Measurements from ENCODE around the gene CROCC.
A peak's percentile ranks its signal among the peaks of the same experiment; 100 is the strongest.
"Not testable (repeated sequence)": the region's sequence is repeated elsewhere in the genome, so short reads cannot be mapped to it uniquely, and the experiment has no call there.

The CROCC gene

DNA sequence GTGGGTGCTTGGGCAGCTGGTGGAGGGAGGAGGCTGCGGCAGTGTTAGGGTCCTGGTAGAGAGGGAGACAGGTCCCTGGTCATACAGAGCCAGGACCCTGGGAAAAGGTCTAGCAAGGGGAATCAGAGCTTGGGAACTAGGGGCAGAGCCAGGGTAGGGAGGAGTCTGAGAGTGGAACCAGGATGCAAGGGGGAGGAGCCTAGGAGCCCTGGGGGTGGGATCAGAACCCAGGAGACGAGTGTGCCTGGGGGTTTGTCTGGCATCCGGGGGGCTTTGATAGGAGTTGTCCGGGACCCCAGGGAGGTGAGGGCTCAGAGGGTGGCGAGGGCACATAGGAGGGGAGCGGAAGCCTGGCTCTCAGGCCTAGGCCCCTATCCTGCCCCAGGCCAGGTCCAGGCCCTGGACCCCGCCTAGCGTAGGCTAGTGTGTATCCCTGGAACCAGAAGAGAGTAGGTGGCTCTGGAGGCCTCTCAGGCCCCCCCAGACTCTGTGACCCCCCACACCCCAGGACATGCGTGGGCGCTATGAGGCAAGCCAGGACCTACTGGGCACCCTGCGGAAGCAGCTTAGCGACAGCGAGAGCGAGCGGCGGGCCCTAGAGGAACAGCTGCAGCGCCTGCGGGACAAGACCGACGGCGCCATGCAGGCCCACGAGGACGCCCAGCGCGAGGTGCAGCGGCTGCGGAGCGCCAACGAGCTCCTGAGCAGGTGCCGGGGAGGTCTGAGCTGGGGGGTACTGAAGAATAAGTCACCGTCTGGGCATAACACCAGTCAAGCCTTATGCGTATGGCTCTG is 17.9 kb downstream of the CROCC start:
- DNase-seq, result not testable (repeated sequence)

DNA sequence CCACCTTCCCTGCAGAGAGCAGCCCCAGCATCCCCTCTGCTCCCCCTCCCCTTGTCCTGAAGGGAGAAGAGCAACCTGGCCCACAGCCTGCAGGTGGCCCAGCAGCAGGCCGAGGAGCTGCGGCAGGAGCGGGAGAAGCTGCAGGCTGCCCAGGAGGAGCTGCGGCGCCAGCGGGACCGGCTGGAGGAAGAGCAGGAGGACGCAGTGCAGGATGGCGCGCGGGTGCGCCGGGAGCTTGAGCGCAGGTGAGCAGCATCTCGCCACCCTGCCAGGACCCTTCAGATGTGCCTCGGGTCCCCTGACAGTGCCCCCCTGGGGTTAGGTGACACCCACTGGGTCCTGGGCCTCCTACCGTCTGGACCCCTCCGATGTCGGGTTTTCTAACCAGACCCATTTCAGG is 22.3 kb downstream of the CROCC start:
- no peak for DNase-seq

DNA sequence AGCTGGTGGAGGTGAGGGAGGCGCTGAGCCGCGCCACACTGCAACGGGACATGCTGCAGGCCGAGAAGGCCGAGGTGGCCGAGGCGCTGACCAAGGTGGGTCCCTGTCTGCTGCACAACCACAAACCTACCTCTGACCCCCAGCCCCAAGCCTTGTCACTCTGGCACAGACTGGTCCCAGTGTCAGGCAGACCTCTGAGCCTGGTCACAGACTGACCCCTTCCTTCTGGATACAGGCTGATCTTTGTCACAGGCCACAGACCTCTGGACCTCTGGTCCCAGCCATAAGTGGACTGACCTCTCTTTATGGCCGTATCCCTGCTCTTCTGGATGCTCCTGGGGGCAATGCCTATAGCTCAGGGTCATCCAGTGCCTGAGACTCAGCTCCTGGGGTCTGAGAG is 23.8 kb downstream of the CROCC start:
- DNase-seq, result not testable (repeated sequence)

DNA sequence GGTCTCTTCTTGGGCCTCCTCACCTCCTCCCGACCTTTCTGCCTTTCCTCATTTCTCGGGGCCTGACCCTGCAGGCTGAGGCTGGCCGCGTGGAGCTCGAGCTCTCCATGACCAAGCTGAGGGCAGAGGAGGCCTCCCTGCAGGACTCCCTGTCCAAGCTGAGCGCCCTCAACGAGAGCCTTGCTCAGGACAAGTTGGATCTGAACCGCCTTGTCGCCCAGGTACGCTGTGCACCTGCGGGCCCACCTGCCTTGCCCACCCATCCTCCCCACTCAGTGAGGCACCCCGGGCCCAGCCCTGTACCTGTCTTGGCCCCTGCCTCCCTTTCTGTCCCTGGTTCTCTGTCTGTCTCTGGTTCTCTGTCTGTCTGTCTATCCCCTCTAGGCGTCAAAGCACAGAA is 24.5 kb downstream of the CROCC start:
- DNase-seq, result not testable (repeated sequence)

DNA sequence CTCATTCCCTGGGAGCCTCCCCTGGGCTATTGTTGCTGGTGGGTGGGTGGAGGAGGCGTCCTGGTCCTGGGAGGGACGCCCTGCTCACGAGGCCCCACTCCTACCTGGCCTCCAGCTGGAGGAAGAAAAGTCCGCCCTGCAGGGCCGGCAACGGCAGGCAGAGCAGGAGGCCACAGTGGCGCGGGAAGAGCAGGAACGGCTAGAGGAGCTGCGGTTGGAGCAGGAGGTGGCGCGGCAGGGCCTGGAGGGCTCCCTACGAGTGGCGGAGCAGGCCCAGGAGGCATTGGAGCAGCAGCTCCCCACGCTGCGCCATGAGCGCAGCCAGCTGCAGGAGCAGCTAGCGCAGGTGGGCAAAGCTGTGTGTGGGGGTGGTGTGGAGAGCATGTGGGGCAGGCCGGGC is 24.9 kb downstream of the CROCC start:
- DNase-seq, result no peak

DNA sequence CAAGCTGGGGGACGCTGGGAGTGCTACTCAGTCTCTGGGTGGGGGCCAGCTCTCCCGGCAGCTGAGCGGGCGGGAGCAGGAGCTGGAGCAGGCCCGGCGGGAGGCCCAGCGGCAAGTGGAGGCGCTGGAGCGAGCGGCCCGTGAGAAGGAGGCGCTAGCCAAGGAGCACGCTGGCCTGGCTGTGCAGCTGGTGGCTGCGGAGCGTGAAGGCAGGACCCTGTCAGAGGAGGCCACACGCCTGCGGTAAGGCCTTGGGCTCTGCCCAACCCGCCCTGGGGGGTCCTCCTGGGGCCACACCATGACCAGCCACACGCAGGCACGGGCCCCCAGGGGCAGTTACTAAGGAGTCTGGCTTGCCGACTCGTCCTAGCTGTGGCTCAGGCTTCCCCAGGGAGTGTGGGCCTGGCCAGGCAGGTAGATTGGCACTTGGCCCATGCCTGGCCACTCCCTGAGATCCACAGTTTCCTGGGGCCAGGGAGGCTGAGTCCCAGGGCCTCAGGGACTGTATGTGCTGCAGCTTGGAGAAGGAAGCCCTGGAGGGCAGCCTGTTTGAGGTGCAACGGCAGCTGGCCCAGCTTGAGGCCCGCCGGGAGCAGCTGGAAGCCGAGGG is 26.7 kb downstream of the CROCC start:
- DNase-seq, result not testable (repeated sequence)

DNA sequence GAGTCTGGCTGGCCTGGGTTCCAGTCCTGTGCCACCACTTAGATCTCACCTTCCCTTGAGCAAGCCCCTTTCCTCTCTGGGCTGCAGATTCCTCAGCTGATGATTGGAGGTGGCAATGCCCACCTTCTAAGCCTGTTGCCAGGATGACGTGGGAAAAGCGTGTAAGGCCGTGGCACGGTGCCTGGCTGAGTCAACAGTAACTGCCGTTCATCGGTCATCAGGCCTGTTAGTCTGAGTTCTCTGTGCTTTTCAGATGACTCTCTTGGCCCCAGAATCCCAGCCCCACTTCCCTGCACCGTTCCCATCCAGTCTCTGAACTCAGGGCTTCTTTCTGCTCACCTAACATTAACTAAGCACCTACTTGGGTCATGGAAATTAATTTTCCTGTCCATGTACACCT is 27.3 kb downstream of the CROCC start:
- DNase-seq, result not testable (repeated sequence)

DNA sequence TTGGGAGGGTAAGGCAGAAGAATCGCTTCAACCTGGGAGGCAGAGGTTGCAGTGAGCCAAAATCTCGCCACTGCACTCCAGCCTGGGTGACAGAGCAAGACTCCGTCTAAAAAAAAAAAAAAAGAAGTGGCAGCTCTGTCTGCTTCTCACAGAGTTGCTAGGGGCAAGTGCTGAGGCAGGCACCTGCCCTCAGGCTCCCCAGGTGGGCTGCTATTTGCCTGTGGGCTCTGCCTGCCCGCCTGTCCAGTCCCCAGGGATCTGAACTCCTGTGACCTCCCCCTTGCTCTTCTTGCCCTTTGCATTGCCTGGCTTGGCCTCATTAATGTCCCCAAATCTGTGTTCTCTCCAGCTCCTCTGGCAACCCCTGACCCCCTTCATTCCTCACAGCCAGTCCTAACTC is 30.6 kb downstream of the CROCC start:
- not testable (repeated sequence) for DNase-seq

DNA sequence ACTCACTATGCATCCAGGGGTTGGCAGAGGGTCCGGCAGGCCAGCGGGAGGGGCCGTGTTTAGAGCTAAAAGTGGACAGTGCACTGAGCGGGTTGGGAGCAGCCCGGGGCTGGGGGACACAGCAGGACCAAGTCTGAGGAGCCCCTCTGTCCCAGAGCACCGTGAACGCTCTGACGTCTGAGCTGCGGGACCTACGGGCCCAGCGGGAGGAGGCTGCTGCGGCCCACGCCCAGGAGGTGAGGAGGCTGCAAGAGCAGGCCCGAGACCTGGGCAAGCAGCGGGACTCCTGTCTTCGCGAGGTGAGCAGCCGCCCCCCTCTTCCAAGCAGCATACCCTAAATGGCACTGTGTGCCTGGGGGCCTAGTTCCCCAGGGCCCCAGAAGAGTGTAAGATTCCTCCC is 32.8 kb downstream of the CROCC start:
- no peak for DNase-seq

DNA sequence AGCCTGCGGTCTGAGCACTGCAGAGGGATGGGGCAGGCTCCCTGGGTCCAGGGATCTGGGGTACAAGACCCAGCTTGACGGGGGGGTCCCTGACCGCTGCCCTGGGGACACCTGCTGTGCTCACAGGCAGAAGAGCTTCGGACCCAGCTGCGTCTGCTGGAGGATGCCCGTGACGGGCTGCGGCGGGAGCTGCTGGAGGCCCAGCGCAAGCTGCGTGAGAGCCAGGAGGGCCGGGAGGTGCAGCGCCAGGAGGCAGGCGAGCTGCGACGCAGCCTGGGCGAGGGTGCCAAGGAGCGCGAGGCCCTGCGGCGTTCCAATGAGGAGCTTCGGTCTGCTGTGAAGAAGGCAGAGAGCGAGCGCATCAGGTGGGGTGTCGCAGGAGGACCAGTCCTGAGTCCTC is 33.5 kb downstream of the CROCC start:
- DNase-seq, result no peak

DNA sequence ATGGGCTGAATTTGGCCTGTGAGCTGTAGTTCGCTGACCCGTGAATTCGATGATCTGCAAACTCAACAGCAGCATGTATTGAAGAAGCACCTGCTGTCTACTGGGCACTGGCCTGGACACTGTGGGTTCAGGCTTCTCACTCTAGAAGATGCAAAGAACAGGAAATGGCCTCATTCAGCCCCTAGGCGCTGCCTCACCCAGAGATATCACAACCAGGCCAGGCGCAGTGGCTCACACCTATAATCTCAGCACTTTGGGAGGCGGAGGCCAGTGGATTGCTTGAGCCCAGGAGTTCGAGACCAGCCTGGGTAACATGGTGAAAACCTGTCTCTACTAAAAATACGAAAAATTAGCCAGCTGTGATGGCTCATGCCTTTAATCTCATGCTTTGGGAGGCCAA is 35.0 kb downstream of the CROCC start:
- no peak for DNase-seq

DNA sequence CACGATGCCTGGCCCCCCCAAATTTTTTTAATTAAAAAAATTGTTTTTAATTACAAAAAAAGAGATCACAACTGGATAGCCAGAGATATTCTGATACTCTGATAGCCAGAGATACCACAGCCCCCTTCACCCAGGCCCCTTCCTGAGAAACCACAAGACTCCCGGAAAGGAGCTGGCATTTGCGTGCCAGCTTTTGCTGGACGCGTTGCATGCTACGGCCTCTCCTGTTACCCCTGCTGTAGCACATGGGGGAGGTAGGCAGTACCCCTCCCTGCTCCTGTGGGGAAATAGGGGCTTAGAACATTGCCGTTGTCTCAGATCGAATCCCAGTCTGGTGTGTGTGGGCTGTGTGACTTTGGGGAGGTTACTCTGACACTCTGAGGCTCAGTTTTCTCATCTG is 36.0 kb downstream of the CROCC start:
- no peak for DNase-seq

DNA sequence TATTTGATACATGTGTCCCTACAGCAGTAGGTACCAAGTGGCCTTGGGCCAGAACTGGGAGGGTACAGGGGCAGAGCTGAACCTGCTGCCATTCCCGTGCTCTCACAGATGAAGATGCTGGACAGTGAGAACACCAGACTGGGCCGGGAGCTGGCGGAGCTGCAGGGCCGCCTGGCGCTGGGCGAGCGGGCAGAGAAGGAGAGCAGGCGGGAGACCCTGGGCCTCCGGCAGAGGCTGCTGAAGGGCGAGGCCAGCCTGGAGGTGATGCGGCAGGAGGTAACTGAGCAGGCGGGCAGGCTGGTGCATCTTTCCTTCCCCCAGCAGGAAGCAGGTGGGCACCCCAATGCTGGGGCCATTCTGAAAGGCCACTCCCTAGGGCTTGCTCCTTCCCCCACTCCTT is 36.7 kb downstream of the CROCC start:
- no peak for DNase-seq

DNA sequence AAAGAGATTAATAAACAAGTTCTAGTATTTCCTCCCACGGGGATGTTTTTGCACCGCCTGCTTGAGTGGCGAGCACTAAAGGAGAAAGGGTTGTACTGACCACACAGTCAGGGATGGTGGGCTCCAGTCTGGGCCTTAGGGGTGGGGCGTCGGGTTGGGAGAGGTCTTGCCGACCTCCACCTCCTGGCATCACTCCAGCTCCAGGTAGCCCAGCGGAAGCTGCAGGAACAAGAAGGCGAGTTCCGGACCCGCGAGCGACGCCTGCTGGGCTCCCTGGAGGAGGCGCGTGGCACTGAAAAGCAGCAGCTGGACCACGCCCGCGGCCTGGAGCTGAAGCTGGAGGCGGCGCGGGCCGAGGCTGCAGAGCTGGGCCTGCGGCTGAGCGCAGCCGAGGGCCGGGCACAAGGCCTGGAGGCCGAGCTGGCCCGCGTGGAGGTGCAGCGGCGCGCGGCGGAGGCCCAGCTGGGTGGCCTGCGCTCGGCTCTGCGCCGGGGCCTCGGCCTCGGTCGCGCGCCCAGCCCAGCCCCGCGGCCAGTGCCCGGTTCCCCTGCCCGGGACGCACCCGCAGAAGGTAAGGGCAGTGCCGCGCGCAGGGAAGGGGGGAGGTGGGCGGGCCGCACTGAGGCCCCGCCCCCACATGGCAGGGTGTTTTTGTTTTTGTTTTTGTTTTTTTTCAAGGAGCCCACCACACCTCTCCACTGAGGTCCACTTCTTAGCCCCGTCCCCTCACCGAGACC is 39.0 kb downstream of the CROCC start:
- peak; percentile 56 to 83 (median 69) for DNase-seq

DNA sequence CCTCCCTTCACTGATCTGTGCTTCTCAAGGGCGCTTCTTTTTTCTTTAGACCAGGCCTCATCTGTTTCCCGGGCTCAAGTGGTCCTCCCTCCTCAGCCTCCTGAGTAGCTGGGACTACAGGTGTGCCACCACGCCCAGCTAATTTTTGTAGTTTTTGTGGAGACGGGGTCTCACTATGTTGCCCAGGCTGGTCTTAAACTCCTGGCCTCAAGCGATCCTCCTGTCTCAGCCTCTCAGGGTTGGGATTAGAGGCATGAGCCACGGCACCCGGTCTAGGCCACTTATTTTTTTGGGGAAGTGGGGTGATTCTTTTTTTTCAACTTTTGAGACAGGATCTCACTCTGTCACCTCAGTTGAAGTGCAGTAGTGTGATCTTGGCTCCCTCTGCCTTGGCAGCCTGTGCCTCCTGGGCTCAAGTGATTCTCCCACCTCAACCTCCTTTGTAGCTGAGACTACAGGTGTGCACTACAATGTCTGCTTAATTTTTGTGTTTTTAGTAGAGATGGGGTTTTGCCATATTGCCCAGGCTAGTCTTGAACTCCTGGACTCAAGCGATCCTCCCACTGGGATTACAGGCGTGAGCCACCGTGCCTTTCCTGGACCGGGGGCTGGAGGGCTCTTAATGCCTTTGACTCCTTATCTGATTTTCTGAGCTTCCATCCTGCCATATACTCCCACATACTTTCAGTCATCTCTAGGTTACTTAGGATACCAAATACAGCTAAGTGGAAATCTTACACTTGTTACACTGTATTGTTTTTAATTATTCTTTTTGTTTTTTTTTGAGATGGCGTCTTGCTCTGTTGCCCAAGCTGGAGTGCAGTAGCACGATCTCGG is 39.8 kb downstream of the CROCC start:
- no peak for DNase-seq

DNA sequence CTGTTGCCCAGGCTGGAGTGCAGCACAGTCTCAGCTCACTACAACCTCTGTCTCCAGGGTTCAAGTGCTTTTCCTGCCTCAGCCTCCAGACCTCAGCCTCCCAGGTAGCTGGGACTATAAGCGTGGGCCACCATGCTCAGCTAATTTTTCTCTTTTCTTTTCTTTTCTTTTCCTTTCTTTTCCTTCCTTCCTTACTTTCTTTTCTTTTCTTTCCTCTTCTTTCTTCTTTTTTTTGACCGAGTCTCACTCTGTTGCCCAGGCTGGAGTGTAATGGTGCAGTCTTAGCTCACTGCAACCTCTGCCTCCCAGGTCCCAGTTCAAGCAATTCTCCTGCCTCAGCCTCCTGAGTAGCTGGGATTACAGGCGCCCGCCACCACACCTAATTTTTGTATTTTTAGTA is 42.4 kb downstream of the CROCC start:
- DNase-seq, result not testable (repeated sequence)

DNA sequence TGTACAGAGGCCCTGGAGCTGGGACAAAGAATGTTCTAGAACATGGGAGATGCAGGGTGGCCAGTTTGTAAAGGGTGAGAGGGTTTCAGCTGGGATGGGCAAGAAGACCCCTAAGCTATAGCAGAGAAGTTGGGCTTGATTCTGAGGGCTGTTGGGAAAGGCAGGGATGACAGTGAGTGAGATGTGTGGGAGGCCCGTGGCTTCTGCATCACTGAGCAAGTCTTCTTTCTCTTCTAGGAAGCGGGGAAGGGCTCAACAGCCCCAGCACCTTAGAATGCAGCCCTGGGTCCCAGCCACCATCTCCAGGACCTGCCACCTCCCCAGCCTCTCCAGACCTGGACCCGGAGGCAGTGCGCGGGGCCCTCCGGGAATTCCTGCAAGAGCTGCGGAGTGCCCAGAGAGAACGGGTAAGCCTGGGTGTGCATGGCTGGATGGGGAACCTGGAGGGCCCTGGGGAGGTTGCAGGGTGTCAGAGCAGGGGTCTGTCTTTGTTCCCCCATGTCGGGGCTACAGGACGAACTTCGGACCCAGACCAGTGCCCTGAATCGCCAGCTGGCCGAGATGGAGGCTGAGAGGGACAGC is 43.8 kb downstream of the CROCC start:
- no peak for DNase-seq

DNA sequence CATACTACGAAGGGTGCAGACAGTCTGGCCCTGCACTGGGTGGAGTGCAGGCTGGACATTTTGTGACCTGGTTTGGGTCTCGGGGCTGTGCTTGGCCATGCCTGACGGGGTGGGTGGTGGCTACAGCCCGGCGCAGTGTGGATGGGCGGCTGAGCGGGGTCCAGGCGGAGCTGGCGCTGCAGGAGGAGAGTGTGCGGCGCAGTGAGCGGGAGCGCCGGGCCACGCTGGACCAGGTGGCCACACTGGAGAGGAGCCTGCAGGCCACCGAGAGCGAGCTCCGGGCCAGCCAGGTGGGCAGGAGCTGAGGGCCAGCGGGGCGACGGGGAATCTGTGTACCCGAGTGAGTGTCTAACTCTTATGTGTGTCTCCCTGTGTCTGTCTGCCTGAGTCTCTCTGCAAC is 44.6 kb downstream of the CROCC start:
- no peak for DNase-seq

DNA sequence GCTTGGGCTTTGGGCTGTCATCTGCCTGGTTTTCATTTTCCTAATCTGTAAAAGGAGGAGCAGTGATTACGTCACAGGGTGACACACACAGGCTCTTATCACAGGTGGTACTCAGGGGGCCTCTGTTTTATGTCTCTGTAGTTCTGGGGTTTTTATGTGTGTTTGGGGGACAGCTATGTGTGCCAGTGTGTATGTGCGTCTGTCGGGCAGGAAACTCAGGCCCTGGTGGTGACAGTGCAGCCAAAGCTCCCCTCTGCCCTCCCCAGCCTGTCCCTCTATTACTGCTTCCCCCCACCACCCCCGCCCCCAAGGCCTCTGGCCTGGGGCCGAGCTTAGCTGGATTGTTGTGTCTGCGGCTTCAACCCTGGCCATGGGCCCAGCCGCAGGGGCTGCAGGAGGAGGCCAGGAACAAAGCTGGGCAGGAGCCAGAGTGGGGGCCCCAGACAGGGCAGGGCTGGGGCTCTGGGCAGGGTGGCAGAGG is 45.4 kb downstream of the CROCC start:
- DNase-seq, result no peak

DNA sequence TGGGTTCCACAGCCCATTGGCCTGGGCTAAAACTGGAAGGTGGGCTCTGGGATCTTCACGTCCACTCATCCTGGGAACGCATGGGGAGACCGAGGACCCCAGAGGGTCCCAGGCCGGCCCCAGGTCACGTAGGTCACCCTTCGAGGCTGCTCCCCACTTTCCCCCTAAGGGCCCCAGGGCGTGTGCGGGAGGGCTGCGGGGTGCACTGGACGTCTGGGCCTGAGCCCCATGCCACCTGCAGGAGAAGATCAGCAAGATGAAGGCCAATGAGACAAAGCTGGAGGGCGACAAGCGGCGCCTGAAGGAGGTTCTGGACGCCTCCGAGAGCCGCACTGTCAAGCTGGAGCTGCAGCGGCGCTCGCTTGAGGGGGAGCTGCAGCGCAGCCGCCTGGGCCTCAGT is 46.2 kb downstream of the CROCC start:
- no peak for DNase-seq

DNA sequence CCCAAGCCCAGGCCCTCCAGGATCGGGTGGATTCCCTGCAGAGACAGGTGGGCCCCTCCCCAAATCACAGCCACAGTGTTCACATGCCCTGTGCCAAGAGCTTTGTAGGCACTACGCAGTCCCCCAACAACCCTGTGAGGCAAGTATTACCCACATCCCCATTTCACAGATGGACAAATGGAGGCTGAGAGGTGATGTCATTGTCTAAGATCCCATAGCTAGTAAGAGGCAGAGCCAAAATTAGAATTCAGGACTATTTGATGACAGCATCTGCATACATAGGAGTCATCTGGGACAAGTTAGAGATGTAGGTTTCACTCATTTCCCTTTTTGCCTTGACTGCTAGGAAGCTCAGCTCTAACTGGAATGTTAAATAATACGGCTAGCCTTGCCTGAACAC is 46.6 kb downstream of the CROCC start:
- no peak for DNase-seq

DNA sequence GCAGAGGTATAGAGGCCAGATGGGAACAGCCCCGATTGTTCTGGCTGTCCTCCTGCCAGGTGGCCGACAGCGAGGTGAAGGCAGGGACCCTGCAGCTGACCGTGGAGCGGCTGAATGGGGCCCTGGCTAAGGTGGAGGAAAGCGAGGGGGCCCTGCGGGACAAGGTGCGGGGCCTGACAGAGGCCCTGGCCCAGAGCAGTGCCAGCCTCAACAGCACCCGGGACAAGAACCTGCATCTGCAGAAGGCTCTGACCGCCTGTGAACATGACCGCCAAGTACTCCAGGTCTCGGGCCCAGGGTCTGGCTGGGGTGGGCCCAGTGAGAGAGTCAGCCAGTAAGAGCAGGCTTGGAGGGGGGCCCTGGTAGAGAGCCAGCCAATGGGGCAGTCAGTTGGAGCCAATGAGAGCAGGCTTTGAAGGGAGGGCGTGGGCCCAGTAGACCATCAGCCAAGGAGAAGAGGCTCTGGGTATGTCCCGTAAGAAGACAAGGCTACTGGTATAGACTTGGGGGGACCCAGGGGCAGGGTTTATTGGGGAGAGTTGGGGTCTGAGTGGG is 47.4 kb downstream of the CROCC start:
- no peak for DNase-seq

All from T-helper 2 cell (primary cell).